CD4-positive, alpha-beta T cell (primary cell): ENCODE measurements around the gene SLAMF7. TPM values are rescaled to one million over a fixed set of nuclear protein-coding genes. Genes with fewer than 3 reads are reported as not detected.

Experiments
- ATAC-seq: fragments of 200-7000 bp; cut with Tn5 transposase; one replicate; pipeline ENCODE4 v1.10.0; 2022; ENCODE audit warnings: mild to moderate bottlenecking; ENCODE audit not compliant: poor library complexity
- CTCF ChIA-PET: fragments of 350-600 bp; sonication (Branson Sonifier 250); formaldehyde crosslinking; loops from one replicate; lab custom pipeline; 2021; ENCODE audit warnings: antibody characterized with exemption, inconsistent platforms; lab: Charles Lee
- POLR2A ChIA-PET: fragments of 350-600 bp; sonication (Branson Sonifier 250); formaldehyde crosslinking; loops from one replicate; lab custom pipeline; 2021; ENCODE audit warnings: antibody characterized with exemption, inconsistent platforms; lab: Charles Lee
- DNase-seq, 14 experiments: peaks; one replicate each; pipeline ENCODE4 v3.0.0-alpha.2; 2013 to 2020; ENCODE audit warnings: mixed read lengths in 2 of 14
- H3K27ac ChIP-seq, 2 donors: one replicate each; pipeline versions ENCODE4 v1.5.1 to v1.7.0; 2013; ENCODE audit warnings: low read length in 2 of 2, low read depth in 1 of 2, mild to moderate bottlenecking in 1 of 2
- H3K27me3 ChIP-seq, 2 experiments: 1 replicate in 1 of 2; 2 replicates in 1 of 2; pipeline versions ENCODE4 v1.6.1 to v1.7.0; 2013; ENCODE audit warnings: low read length in 2 of 2, control low read depth in 1 of 2, mild to moderate bottlenecking in 1 of 2, moderate library complexity in 1 of 2; ENCODE audit not compliant: insufficient read depth in 2 of 2, control insufficient read depth in 1 of 2
- H3K36me3 ChIP-seq: one replicate; pipeline ENCODE4 v1.6.1; 2013; ENCODE audit warnings: low read length, control low read depth; ENCODE audit not compliant: insufficient read depth
- H3K4me1 ChIP-seq: one replicate; pipeline ENCODE4 v1.6.1; 2013; ENCODE audit warnings: low read length, control low read depth; ENCODE audit not compliant: insufficient read depth
- H3K4me3 ChIP-seq: one replicate; pipeline ENCODE4 v1.5.1; 2013; ENCODE audit warnings: mild to moderate bottlenecking, low read length, moderate library complexity
- H3K9me3 ChIP-seq, 2 experiments: 1 replicate in 1 of 2; 2 replicates in 1 of 2; pipeline versions ENCODE4 v1.6.1 to v1.7.0; 2013; ENCODE audit warnings: low read length in 2 of 2, mild to moderate bottlenecking in 2 of 2, control low read depth in 1 of 2, moderate library complexity in 1 of 2; ENCODE audit not compliant: control insufficient read depth in 1 of 2, insufficient read depth in 1 of 2
- H3K27ac Mint-ChIP-seq: one replicate; pipeline ENCODE4 v1.8.0; 2020; ENCODE audit warnings: mixed read lengths
- H3K27me3 Mint-ChIP-seq: one replicate; pipeline ENCODE4 v1.8.0; 2021; ENCODE audit warnings: mixed read lengths
- H3K36me3 Mint-ChIP-seq: one replicate; pipeline ENCODE4 v1.8.0; 2021; ENCODE audit warnings: low read depth, mixed read lengths
- H3K4me1 Mint-ChIP-seq: one replicate; pipeline ENCODE4 v1.8.0; 2021; ENCODE audit warnings: low read depth, mixed read lengths
- H3K4me3 Mint-ChIP-seq: one replicate; pipeline ENCODE4 v1.8.0; 2020; ENCODE audit warnings: mild to moderate bottlenecking, mixed read lengths
- H3K9me3 Mint-ChIP-seq: one replicate; pipeline ENCODE4 v1.8.0; 2020; ENCODE audit warnings: mixed read lengths
- CTCF ChIP-seq: fragments of 200-600 bp; IDR thresholded peaks from one replicate; pipeline ENCODE4 v1.8.0; 2022; ENCODE audit warnings: antibody characterized with exemption, mild to moderate bottlenecking
- intact Hi-C, 2 experiments: fragments of 100-400 bp; cut with DNase I in 1 of 2; cut with micrococcal nuclease in 1 of 2; formaldehyde crosslinking; loops; one replicate each; pipeline versions ENCODE4 v1.15.1 to v1.9.0; 2023 to 2025; cut with DNase I, micrococcal nuclease
- total RNA-seq, 174 experiments: library from RNA in 2 of 174; stranded (reverse) in 2 of 174; gene quantifications; one replicate each; pipeline ENCODE4 v1.2.3 and lab custom pipeline; 2021 to 2026

The SLAMF7 gene
- total RNA-seq, 2 experiments from 2014 or later = 0.69 to 0.78 TPM

- H3K36me3 Mint-ChIP-seq = no peaks in the 10 kb centered on the region
- H3K27me3 ChIP-seq = no peaks in the 10 kb centered on the region
- ChIA-PET CTCF (interaction anchor here (0.8 kb wide), 1 partner anchor 40 kb away, joined by 3 read pairs; no protein-coding TSS in a partner anchor), POLR2A (no interaction called here)
- no peak for TF ChIP-seq CTCF
- H3K36me3 ChIP-seq = no peaks in the 10 kb centered on the region
- no peak overlapping the region for H3K4me3 ChIP-seq
- H3K27ac ChIP-seq = no peak overlapping the region
- no peak overlapping the region for H3K27ac Mint-ChIP-seq
- no peaks in the 10 kb centered on the region for H3K9me3 ChIP-seq
- no peak overlapping the region for H3K4me3 Mint-ChIP-seq
- DNase-seq (no peak), ATAC-seq (no peak)
- no peaks in the 10 kb centered on the region for H3K9me3 Mint-ChIP-seq
- H3K4me1 Mint-ChIP-seq = peaks cover 42% of the 10 kb centered on the region
- peaks cover 9% of the 10 kb centered on the region for H3K4me1 ChIP-seq
- no peaks in the 10 kb centered on the region for H3K27me3 Mint-ChIP-seq
- intact Hi-C loops = no loop called here
Observed at GRCh38 chr1:160721473-160721872, 17.6 kb upstream of the SLAMF7 start.

GRCh38 chr1:160722726-160723125 is 16.3 kb upstream of the SLAMF7 start:
- H3K27me3 Mint-ChIP-seq = no peaks in the 10 kb centered on the region
- no peaks in the 10 kb centered on the region for H3K36me3 Mint-ChIP-seq
- POLR2A ChIA-PET = interaction anchor here (0.7 to 1.4 kb wide), 4 partner anchors 9 to 114 kb away, joined by 3 to 8 read pairs (median 4); no protein-coding TSS in a partner anchor
- peak in 2 of 14 experiments; percentile 23 to 34 for DNase-seq
- H3K36me3 ChIP-seq = no peaks in the 10 kb centered on the region
- no peak for ATAC-seq
- H3K4me1 Mint-ChIP-seq = peaks cover 34% of the 10 kb centered on the region
- CTCF ChIA-PET = interaction anchor here (0.7 to 2.7 kb wide), 8 partner anchors 37 to 268 kb away, joined by 3 to 11 read pairs (median 4); no protein-coding TSS in a partner anchor
- no peak for TF ChIP-seq CTCF
- no peak overlapping the region for H3K27ac ChIP-seq
- H3K27ac Mint-ChIP-seq = no peak overlapping the region
- no peak overlapping the region for H3K4me3 ChIP-seq
- peaks cover 16% of the 10 kb centered on the region for H3K4me1 ChIP-seq
- H3K27me3 ChIP-seq = no peaks in the 10 kb centered on the region
- no peaks in the 10 kb centered on the region for H3K9me3 ChIP-seq
- no peaks in the 10 kb centered on the region for H3K9me3 Mint-ChIP-seq
- intact Hi-C loops = no loop called here
- H3K4me3 Mint-ChIP-seq = peak overlapping the region; percentile 55

- Mint-ChIP-seq H3K9me3 (no peaks in the 10 kb centered on the region), H3K27ac (no peak overlapping the region), H3K36me3 (no peaks in the 10 kb centered on the region), H3K4me1 (peaks cover 33% of the 10 kb centered on the region), H3K4me3 (no peak overlapping the region), H3K27me3 (no peaks in the 10 kb centered on the region)
- ChIA-PET POLR2A (interaction anchor here (1.1 to 1.4 kb wide), 3 partner anchors 10 to 114 kb away, joined by 3 to 8 read pairs (median 5); no protein-coding TSS in a partner anchor), CTCF (interaction anchor here (0.8 to 2.7 kb wide), 6 partner anchors 42 to 228 kb away, joined by 3 to 11 read pairs (median 5); no protein-coding TSS in a partner anchor)
- H3K4me1 ChIP-seq = peaks cover 16% of the 10 kb centered on the region
- H3K4me3 ChIP-seq = no peak overlapping the region
- ATAC-seq = no peak
- no peak overlapping the region for H3K27ac ChIP-seq
- H3K27me3 ChIP-seq = no peaks in the 10 kb centered on the region
- intact Hi-C loops = no loop called here
- no peaks in the 10 kb centered on the region for H3K36me3 ChIP-seq
- no peak for DNase-seq
- no peaks in the 10 kb centered on the region for H3K9me3 ChIP-seq
- no peak for TF ChIP-seq CTCF
Observed at GRCh38 chr1:160723332-160723731, 15.7 kb upstream of the SLAMF7 start.
